Measurements from ENCODE around the gene RAB6B.

The RAB6B gene

DNA sequence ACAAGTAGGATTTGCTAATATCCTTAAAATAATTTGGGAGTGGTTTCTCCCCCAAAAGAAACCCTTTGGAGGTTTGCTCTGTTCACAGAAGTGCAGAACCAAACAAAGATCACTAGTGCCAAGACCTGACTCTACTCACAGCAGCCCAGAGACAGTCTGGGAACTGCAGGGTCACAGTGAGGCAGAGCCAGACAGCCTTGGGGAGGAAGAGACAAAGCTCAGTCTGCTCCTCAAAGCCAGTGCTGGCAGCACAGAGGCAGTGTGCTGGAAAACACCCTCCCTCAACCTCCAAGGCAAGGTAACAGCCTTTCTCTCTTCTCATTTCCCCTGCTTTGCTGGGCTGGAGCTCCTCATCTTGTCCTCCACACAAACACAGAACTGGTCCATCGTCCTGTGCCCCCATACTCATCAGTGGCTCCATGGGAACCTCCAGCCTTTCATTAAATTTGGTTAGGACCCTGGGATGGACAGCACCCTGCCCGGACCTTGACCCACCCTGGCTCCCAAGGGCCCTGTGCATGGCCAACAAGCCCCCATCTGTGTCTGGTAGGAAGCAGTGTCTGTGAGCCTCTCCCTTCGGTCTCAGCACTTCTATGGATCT is 12.6 kb downstream of the RAB6B start:
- Histone ChIP-seq H3K9ac (ENCODE audit: low read depth, low read length) (no peak overlapping the region), H3K27ac (ENCODE audit: low read length) (no peak overlapping the region), H3K4me1 (ENCODE audit: insufficient read depth, low read length) (no peaks in the 10 kb centered on the region), H3K4me3 (ENCODE audit: low read length) (no peak overlapping the region), H3K27me3 (ENCODE audit: insufficient read depth, low read length) (no peaks in the 10 kb centered on the region), H3K36me3 (ENCODE audit: insufficient read depth, low read depth, low read length) (no peaks in the 10 kb centered on the region), H3K9me3 (ENCODE audit: insufficient read depth, low read depth, low read length) (no peaks in the 10 kb centered on the region)

- Histone ChIP-seq H3K36me3 (ENCODE audit: insufficient read depth, low read depth, low read length) (no peaks in the 10 kb centered on the region), H3K4me1 (ENCODE audit: insufficient read depth, low read length) (no peaks in the 10 kb centered on the region), H3K4me3 (ENCODE audit: low read length) (no peak overlapping the region), H3K9me3 (ENCODE audit: insufficient read depth, low read depth, low read length) (no peaks in the 10 kb centered on the region), H3K27ac (ENCODE audit: low read length) (no peak overlapping the region), H3K9ac (ENCODE audit: low read depth, low read length) (no peak overlapping the region), H3K27me3 (ENCODE audit: insufficient read depth, low read length) (no peaks in the 10 kb centered on the region)
Measured at GRCh38 chr3:133881939-133882825, 13.5 kb downstream of the RAB6B start.

GRCh38 chr3:133881492-133881891 is 14.2 kb downstream of the RAB6B start:
- Histone ChIP-seq H3K27ac (ENCODE audit: low read length) (no peak overlapping the region), H3K9me3 (ENCODE audit: insufficient read depth, low read depth, low read length) (no peaks in the 10 kb centered on the region), H3K4me1 (ENCODE audit: insufficient read depth, low read length) (no peaks in the 10 kb centered on the region), H3K9ac (ENCODE audit: low read depth, low read length) (no peak overlapping the region), H3K36me3 (ENCODE audit: insufficient read depth, low read depth, low read length) (no peaks in the 10 kb centered on the region), H3K4me3 (ENCODE audit: low read length) (no peak overlapping the region), H3K27me3 (ENCODE audit: insufficient read depth, low read length) (no peaks in the 10 kb centered on the region)

DNA sequence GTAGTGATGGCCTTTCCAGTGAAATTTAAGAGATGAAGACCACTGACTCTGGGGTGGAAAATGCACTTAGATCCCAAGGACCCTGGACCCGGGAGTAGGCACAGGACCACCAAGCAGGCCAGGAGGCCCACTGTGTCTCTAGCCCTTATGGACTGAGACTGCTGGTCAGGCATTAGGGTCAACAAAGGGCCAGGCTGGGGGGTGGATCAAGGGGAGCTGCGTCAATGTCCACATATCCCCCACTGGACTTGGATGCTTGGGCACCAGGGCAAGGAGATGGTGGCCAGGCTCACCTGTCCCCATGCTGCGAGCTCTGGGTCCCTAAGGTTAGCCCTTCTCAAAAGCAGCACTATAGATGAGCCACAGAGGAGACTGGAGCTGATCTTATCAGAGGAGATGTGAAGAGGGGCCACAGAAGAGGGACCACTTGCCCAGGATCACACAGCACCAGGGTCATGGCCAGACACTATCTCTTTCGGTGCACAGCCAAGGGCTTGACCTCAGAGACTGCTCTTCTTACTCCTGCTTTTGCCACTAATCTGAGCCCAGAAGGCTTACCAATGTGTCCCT is 14.7 kb downstream of the RAB6B start:
- no peak overlapping the region for H3K9ac ChIP-seq (ENCODE audit: low read depth, low read length)
- H3K27me3 ChIP-seq (ENCODE audit: insufficient read depth, low read length): no peaks in the 10 kb centered on the region
- no peaks in the 10 kb centered on the region for H3K36me3 ChIP-seq (ENCODE audit: insufficient read depth, low read depth, low read length)
- no peak overlapping the region for H3K4me3 ChIP-seq (ENCODE audit: low read length)
- H3K27ac ChIP-seq (ENCODE audit: low read length): no peak overlapping the region
- no peaks in the 10 kb centered on the region for H3K4me1 ChIP-seq (ENCODE audit: insufficient read depth, low read length)
- H3K9me3 ChIP-seq (ENCODE audit: insufficient read depth, low read depth, low read length): no peaks in the 10 kb centered on the region

- no peaks in the 10 kb centered on the region for H3K36me3 ChIP-seq (ENCODE audit: insufficient read depth, low read depth, low read length)
- no peaks in the 10 kb centered on the region for H3K4me1 ChIP-seq (ENCODE audit: insufficient read depth, low read length)
- no peaks in the 10 kb centered on the region for H3K9me3 ChIP-seq (ENCODE audit: insufficient read depth, low read depth, low read length)
- H3K27me3 ChIP-seq (ENCODE audit: insufficient read depth, low read length): no peaks in the 10 kb centered on the region
- no peak overlapping the region for H3K9ac ChIP-seq (ENCODE audit: low read depth, low read length)
- H3K4me3 ChIP-seq (ENCODE audit: low read length): no peak overlapping the region
- no peak overlapping the region for H3K27ac ChIP-seq (ENCODE audit: low read length)
Measured at GRCh38 chr3:133880287-133880686, 15.4 kb downstream of the RAB6B start.

DNA sequence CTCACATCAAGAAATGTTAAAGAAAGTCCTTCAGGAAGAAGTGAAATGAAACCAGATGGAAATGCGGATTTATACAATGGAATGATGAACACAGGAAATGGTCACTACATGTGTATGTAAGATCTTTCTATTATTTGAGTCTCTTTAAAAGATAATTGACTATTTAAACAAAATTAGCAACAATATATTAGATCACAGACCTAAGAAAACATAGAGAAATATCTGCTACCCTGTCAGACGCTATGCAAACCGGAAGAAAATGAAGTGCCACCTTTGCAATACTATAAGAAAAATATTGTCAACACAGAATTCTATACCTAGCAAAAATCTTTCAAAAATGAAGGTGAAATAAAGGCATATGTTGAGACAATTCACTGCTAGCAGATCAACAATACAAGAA is 17.2 kb downstream of the RAB6B start:
- H3K27me3 ChIP-seq (ENCODE audit: insufficient read depth, low read length): no peaks in the 10 kb centered on the region
- no peaks in the 10 kb centered on the region for H3K36me3 ChIP-seq (ENCODE audit: insufficient read depth, low read depth, low read length)
- no peaks in the 10 kb centered on the region for H3K4me1 ChIP-seq (ENCODE audit: insufficient read depth, low read length)
- H3K4me3 ChIP-seq (ENCODE audit: low read length): no peak overlapping the region
- H3K27ac ChIP-seq (ENCODE audit: low read length): no peak overlapping the region
- H3K9ac ChIP-seq (ENCODE audit: low read depth, low read length): no peak overlapping the region
- no peaks in the 10 kb centered on the region for H3K9me3 ChIP-seq (ENCODE audit: insufficient read depth, low read depth, low read length)

DNA sequence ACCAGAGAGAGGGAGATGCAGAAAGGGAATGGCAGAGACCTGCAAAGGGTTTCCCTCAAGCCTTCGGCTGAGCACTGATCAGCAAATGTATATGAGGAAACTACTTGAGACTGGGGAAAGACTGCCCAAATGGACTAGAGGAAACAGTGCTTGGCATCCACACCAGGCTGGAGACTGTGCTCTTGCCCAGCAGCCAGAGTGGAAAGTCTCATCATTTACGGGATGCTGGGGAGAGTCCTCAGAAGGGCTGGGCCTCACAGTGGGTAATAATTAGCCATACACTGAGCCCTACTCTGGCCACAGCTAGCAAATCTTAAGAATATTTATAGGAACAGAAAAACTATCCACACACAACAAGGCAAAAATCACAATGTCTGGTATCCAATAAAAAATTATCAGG is 18.5 kb downstream of the RAB6B start:
- Histone ChIP-seq H3K9ac (ENCODE audit: low read depth, low read length) (no peak overlapping the region), H3K36me3 (ENCODE audit: insufficient read depth, low read depth, low read length) (no peaks in the 10 kb centered on the region), H3K27ac (ENCODE audit: low read length) (no peak overlapping the region), H3K4me3 (ENCODE audit: low read length) (no peak overlapping the region), H3K9me3 (ENCODE audit: insufficient read depth, low read depth, low read length) (no peaks in the 10 kb centered on the region), H3K4me1 (ENCODE audit: insufficient read depth, low read length) (no peaks in the 10 kb centered on the region), H3K27me3 (ENCODE audit: insufficient read depth, low read length) (no peaks in the 10 kb centered on the region)

DNA sequence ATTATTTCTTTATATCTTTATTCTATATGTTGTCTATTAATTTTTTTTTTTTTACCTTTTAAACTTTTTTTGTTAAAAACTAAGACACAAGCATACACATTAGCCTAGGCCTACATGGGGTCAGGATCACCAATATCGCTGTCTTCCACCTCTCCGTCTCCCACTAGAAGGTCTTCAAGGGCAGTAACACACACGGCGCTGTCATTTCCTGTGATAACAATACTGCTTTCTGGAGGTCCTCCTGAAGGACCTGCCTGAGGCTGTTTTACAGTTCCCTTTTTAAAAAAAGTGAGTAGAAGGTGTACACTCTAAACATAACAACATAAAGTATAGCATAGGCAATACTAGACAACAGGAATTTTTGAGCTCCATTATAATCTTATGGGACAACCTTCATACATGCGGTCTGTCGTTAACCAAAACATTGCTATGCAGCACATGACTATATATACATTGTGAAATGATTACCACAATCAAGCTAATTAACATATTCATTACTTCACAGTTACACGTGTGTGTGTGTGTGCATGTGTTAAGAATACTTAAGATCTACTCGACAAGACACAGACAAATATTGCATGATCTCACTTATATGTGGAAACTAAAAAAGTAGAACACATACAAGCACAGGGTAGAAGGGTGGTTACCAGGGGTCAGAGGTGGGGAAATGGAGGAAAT is 20.8 kb downstream of the RAB6B start:
- H3K36me3 ChIP-seq (ENCODE audit: insufficient read depth, low read depth, low read length): no peaks in the 10 kb centered on the region
- no peak overlapping the region for H3K4me3 ChIP-seq (ENCODE audit: low read length)
- no peak overlapping the region for H3K9ac ChIP-seq (ENCODE audit: low read depth, low read length)
- no peak overlapping the region for H3K27ac ChIP-seq (ENCODE audit: low read length)
- no peaks in the 10 kb centered on the region for H3K27me3 ChIP-seq (ENCODE audit: insufficient read depth, low read length)
- H3K4me1 ChIP-seq (ENCODE audit: insufficient read depth, low read length): no peaks in the 10 kb centered on the region
- H3K9me3 ChIP-seq (ENCODE audit: insufficient read depth, low read depth, low read length): no peaks in the 10 kb centered on the region

DNA sequence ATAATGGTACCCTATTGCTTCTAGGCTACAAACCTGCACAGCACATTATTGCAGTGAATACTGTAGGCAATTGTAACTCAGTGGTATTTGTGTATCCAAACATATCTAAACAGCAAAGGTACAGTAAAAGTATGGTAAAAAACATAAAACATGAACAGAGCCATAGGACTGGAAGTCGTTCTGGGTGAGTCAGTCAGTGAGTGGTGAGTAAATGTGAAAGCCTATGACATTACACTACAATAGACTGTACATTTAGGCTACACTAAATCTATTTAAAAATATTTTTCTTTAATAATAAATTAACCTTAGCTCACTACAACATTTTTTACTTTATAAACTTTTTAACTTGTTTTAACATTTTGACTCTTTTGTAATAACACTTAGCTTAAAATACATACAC is 21.3 kb downstream of the RAB6B start:
- H3K36me3 ChIP-seq (ENCODE audit: insufficient read depth, low read depth, low read length): no peaks in the 10 kb centered on the region
- H3K9me3 ChIP-seq (ENCODE audit: insufficient read depth, low read depth, low read length): no peaks in the 10 kb centered on the region
- H3K27me3 ChIP-seq (ENCODE audit: insufficient read depth, low read length): no peaks in the 10 kb centered on the region
- no peak overlapping the region for H3K27ac ChIP-seq (ENCODE audit: low read length)
- no peaks in the 10 kb centered on the region for H3K4me1 ChIP-seq (ENCODE audit: insufficient read depth, low read length)
- H3K9ac ChIP-seq (ENCODE audit: low read depth, low read length): no peak overlapping the region
- H3K4me3 ChIP-seq (ENCODE audit: low read length): no peak overlapping the region

DNA sequence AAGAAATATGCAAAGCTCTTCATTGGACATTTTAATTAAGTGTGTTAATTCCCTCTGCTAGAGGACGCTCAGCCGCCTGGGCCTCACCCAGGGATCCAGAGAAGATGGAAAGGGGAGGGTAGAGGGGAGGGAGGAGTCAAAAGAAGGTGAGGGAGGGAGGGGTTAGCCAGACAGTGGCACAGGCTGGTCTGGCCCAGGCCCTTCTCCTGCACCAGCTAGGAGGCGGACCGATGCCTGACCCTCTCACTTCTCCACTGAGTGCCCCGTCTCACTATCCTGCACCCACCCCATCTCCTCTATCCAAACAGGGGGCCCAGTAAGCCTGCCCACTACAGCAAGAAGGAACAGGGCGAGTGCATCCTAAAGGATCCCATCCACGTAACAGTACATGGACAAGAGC is 22.9 kb downstream of the RAB6B start:
- H3K9me3 ChIP-seq (ENCODE audit: insufficient read depth, low read depth, low read length): no peaks in the 10 kb centered on the region
- H3K36me3 ChIP-seq (ENCODE audit: insufficient read depth, low read depth, low read length): no peaks in the 10 kb centered on the region
- H3K4me3 ChIP-seq (ENCODE audit: low read length): no peak overlapping the region
- H3K27ac ChIP-seq (ENCODE audit: low read length): no peak overlapping the region
- H3K9ac ChIP-seq (ENCODE audit: low read depth, low read length): no peak overlapping the region
- no peaks in the 10 kb centered on the region for H3K27me3 ChIP-seq (ENCODE audit: insufficient read depth, low read length)
- H3K4me1 ChIP-seq (ENCODE audit: insufficient read depth, low read length): no peaks in the 10 kb centered on the region

DNA sequence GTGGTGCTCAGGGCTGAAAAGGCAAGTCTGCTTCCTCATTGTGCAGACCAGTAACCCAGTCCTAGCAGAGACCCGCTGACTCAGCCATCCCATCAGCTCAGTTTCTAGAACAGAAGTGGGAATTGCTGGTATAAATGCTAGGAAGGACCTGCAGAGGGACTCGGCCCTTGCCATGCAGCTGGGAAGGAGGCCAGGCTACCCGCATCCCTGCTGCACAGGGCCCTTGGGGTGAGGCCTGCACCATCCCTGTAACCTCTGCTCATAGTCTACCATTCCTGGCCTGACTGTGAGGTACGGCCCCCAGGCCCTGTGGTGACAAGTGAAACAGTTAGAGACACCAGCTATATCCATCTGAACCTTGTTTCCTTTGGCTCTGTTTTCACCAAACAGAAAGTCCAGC is 23.5 kb downstream of the RAB6B start:
- Histone ChIP-seq H3K4me1 (ENCODE audit: insufficient read depth, low read length) (no peaks in the 10 kb centered on the region), H3K27me3 (ENCODE audit: insufficient read depth, low read length) (no peaks in the 10 kb centered on the region), H3K9ac (ENCODE audit: low read depth, low read length) (no peak overlapping the region), H3K27ac (ENCODE audit: low read length) (no peak overlapping the region), H3K4me3 (ENCODE audit: low read length) (no peak overlapping the region), H3K9me3 (ENCODE audit: insufficient read depth, low read depth, low read length) (no peaks in the 10 kb centered on the region), H3K36me3 (ENCODE audit: insufficient read depth, low read depth, low read length) (no peaks in the 10 kb centered on the region)

Measured in iPS-20b (cell line).